Mammary epithelial cell (primary cell): ENCODE measurements around the gene SH2D4B.

Source experiments
- CTCF ChIP-seq, 2 donors: IDR thresholded peaks in 1 of 2; conservative IDR thresholded peaks in 1 of 2; 2 replicates each; pipeline ENCODE4 v1.5.1; 2011 to 2012; ENCODE audit warnings: inconsistent platforms in 2 of 2, low read length in 2 of 2, mild to moderate bottlenecking in 2 of 2, control low read depth in 1 of 2, low read depth in 1 of 2; ENCODE audit not compliant: insufficient read depth in 1 of 2; ENCODE audit errors: extremely low read depth in 1 of 2
- EZH2 ChIP-seq: IDR thresholded peaks from 2 replicates; pipeline ENCODE4 v1.6.1; 2012; ENCODE audit warnings: low read length, inconsistent platforms, borderline replicate concordance

GRCh38 chr10:80646366-80646765 is 108.7 kb downstream of the SH2D4B start:
- TF ChIP-seq CTCF (conservative IDR thresholded peaks at IDR 0.05 in 1 of 2, IDR thresholded peaks at IDR 0.05 in 1 of 2; ENCODE audit: extremely low read depth in 1 of 2, insufficient read depth in 1 of 2, low read depth in 1 of 2, low read length in 2 of 2) (no peak), EZH2 (no peak)
